Stimulated activated CD8-positive, alpha-beta memory T cell treated with anti-CD3 and anti-CD28 coated beads, Interleukin-12 subunit alpha, Interleukin-12 subunit beta, amount 100 ng/mL, for 24 hours (primary cell): ENCODE results near the gene OR10G3.

ENCODE experiments used
- DNase-seq: peaks from one replicate; pipeline ENCODE4 v3.0.0-alpha.2; 2020; ENCODE audit errors: extremely low read depth

Gene OR10G3

DNA sequence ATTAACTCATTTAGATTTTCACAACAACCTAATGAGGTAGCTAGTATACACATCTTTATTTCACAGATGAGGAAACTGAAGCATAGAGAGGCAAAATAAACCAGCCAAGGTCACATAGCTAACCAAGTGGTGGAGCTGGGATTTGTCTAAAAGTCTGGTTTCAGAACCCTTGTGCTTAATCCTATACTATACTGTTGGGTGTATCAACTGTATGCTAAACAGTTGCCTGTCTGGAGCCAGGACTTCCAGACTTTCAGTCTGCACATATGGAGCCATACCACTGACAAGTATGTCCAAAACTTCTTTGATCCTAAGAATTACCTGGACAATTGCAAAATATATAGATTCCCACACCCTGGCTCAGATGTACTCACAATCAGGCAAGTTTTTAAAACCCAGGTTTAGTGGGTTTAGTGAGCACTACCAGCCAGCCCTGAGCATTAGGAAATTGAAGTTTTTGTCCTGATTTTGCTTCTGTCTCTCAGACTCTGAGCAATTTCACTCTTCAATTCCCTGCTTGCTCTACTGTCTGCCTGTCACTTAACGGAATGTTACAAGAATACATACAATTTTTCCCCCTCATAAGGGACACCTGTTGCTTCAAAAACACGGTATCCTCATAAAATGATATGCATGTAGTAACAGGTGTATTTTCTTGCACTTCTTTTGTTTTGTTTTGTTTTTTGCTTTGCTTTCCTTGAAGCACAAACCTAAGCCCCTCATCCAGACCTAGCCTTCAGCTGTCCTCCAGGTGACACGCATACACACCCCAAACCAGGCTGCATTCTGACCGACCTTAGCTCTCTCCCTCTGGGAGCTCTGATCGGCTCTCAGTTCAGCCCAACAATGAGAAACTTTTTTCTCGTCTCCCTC, 44.1 kb downstream of the OR10G3 start:
- DNase-seq = no peak

DNA sequence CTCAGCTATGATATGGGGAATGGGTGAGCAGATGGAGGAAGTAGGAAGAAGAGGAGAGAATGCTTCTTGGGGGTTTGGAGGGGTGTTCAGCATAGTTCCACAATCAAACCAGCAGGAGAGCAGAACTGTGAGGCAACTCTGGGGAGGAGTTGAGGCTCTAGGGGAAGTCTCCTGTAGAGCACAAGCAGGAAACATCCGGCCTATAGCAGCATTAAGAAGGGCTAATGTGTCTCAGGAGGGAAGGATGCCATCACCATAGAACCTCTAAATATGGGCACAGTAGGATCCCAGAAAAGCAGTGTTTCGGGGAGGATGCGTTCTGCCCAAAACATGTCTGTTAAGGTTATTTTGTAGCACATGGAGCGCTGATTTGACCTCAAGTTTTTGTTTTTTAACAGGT, 45.3 kb downstream of the OR10G3 start:
- no peak for DNase-seq

DNA sequence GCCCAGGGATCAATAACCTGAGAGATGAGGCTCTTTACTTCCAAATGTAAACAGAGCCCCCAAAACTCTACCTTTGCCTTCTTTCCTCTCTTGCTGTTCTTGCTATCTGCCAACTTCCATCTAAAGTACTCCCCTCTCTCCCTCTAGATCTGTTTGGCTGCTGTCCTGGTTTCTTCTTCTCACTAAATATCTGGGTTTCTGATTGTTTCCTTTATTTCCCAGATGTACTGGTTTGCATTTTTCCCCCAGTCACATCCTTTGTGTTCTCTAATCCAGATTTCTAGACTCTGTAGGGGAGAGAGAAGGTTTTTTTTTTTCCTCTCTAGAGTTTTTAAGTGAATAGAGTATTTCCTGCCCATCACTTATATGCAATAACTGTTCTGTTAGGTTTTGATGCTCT, 46.6 kb downstream of the OR10G3 start:
- DNase-seq = no peak

DNA sequence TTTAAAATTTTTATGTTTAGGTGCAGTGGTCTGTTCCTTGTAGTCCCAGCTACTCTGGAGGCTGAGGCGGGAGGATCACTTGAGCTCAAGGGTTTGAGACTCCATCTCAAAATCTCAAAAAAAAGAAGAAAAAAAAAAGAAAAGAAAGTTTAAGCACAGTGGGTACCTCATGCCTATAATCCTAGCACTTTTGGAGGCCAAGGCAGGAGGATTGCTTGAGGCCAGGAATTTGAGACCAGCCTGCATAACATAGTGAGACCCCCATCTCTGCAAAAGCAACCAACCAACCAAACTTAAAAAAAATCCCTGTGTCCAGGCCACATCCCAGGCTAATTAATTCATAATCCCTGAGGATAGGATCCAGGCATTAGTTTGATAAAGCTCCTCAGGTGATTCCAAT, 50.4 kb downstream of the OR10G3 start:
- DNase-seq = no peak

DNA sequence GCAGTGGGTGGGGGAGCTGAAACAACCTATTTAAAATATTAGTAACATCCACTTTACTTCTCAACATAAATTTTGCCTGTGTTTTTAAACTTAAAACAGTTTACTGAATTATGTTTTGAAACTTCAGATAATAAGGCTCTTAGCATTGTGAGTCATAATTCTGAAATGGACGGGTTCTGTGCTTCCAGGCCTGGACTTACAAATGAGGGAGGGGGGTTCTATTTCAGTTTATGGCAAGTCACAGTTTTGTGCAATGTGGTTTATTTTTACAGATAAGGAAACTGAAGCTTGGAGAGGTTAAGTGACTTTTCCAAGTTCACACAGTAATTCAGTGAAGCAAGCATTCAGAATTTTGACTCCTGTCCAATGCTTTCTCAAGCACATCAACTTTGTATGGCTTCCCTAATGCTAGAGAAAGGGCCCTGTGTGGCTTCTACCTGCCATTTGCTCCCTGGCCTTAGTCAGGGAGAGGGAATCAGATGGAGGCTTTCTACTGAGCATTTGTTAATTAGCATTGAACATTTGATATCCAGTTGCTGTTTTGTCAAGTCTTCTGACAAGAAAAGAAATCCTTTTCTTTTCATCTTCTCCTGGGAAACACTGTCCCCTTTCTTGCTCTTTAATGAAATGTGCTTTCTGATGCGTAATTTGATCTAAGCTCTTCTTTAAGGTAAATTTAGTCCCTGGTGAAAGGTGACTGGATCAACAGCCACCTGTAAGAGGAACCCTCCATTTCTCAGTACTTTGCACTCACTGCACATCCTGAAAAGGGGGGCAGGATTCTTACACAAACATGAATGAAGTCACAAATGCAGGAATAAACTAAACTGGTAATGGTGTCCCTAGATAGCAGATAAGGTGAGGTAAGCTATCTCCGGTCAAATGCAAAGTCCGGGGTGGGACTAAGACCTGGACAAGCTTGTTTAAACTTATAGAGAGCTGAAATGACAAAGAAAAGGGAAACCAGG, 51.2 kb downstream of the OR10G3 start:
- no peak for DNase-seq

DNA sequence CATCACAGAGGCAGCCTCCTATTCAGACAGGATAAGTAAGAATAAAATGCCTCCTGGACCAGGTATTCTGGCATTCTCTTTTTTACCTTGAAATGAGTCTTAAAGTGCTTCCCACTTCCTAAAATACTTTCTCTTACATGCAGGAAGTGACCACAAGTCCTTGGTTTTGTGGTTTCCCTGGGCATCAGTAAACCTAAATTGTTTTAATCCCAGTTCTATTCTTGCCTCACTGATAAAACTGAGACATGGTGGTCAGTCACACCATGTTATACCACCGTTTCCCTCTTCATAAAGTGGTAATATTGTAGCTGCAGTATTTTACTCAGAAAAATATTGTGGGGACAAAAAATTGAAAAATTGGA, 52.6 kb downstream of the OR10G3 start:
- no peak for DNase-seq

DNA sequence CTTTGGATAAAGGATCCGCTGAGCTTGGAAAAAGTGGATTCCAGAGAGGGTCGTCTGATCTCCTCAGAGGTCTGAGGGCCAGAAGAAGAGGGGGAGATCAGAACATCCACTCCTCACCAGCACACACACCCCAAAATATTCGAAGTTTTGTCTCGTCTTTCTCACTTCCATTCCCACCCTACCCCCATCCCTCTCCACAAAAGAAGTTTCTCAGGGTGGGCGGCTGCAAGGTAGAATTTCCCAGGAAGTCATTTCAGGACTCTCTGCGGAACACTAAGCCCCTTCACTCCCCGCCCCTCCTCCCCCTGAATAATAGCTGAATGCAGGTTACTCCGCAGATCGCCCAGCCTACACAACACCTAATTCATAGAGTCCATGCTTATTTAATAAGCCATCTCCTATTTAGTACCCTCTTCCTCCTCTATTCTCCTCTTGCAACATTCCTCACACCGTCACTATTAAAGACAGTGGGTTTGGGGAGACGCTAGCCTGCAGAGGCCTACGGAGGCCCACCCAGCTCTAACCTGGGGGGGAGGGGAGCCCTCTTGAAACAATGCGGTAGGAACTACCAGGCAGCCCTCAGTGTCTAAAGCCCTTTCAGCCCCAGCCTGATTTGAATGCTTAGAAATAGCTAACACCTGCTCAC, 53.1 kb downstream of the OR10G3 start:
- no peak for DNase-seq

DNA sequence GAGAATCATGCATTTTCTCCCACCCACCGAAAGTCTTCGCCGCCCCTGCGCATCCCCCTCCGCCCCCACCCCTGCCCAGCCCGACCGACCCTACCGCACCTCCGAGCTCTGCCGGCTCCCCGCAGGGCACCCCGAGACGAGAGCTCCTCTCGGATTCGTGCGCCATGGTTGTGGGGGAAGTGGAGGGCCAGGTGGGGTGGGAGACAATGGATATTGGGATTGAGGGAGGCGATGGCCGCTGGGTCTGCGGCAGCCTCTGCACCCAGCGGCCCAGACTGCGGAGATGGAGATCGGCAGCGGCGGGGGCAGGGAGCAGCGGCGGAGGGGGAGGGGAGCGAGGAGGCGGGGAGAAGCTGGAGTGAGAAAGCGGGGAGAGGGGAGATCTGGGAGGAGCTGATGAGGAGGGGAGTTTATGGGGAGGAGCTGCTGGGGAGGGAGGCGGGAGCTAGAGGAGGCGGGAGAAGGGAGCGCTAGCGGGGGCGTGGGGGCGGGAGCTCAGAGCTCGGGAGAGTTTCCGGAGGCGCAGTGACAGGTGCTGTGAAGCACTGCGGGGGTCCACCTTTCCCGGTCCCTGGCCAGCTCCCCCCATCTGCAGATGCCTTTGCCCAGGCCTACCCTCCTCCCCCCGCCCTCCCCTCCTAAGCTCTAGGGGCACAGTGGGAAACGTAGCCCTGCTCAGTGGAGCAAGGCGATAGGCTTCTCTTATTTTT, 53.8 kb downstream of the OR10G3 start, which contains the start of gene SALL2:
Gene SALL2, minus strand, starts transcription at position 385 of the 710 bp plus-strand sequence. Its CDS starts 219 bp downstream, at position 166.
- peak; percentile 45 for DNase-seq

DNA sequence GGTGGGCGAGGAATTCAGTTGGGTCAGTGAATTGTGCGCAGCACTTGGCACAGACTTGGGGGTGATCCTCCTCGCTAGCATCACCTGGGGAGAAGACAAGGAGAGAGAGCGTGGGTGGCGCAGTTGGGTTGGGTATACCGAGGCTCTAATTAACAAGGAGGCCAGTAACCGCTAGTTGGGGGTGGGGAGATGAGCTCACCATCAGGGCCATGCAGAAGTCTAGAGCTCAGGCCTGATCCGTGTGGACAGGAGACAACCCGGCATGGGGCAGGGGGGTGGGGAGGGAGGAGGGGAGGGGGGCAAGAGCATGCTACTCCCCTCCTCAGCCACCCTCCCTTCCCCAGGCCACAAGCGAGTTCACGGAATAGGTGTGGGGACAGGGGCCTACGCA, 54.3 kb downstream of the OR10G3 start:
- DNase-seq = no peak

DNA sequence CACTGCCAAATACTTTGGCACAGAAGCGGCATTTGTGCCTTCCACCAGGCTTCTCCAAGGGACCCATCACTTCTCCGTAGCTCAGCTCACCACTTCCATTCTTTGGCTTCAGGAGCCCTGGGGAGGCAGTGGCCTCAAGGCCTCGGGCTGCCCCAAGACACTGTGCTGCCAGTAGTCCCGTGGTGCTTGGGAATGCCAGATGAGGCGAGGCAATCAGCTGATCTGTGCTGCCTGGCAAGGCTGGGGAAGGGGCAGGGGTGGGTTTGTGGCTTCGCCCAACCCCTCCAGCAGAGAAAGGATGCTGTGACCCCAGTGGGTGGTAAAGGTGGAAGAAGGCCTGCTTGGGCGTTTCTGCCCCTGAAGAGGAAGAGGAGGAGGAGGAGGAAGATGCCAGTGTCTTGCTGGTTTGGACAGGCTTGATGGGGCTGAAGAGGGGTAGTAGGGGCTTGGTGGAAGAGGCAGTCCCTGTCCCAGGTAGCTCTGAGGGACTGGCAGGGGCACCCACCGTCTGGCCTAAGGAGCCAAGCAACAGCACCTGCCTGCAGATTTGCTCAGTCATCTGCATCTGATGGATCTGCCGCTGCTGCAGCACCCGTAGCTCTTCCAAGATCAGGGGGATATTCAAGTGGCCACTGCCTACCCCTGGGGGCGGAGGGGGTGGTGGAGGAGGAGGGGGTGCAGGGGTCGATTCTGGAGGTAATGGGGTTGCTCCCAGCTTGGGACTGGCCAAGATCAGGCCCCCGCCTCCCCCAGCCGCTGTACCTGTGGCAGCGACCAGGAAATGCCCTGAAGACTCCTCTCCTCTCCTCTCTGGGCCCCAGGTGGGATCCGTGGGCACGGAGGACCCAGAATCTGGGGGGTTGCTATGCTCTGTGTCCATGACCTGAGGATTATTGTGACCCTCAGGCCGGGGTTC, 55.0 kb downstream of the OR10G3 start:
- no peak for DNase-seq

DNA sequence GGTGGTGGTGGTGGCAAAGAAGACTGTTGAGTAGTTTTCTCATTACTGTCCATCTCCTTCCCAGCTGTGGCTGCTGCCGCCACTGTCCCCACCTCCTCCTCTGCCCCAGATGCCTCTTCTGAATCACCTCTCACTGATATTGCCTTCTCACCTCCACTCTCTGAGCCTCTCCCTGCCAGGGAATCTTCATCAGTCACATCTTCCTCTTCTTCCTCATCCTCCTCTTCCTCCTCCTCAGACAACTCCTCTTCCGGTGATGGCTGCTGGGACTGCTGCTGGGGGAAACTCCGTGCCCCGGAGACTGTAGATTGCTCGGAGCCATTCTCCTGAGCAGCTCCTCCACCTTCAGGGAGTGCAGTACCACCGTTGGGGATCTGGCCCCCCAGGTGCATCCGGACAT, 56.7 kb downstream of the OR10G3 start:
- DNase-seq = no peak

DNA sequence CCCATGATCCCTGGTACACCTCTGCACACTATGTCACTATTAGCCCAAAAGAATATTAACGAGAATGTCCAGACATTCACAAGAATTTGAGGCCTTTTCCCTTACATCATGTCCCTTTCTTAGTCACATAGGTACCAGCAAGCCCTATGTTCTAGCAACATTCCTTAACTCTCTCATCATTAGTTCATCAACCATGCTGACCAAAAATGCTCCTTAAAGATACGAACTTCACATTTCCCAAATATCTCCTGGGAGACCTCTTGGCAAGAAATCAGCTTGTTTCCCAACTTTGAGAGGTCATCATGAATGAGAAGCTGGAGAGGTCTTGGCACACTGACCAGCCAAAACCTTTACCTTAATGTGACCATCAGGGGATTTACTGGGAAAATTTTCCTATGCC, 58.4 kb downstream of the OR10G3 start:
- no peak for DNase-seq

DNA sequence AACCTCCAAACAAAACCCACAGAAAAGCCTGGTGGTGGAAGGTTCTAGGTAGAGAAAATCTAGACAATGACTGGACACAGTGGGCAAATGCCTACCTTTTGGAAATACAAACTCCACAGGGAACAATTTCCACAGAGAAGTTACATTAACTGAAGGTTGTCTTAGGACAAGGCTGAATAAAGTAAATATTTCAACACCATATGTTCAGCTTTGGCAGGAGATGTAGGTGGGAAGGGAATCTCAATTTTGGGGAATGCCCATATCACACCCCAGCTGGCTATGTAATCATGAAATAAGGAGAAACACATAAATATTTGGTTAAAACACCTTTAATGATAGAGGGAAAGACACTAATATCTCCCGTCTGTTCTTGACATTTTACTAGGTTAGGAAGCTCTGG, 59.1 kb downstream of the OR10G3 start:
- no peak for DNase-seq

DNA sequence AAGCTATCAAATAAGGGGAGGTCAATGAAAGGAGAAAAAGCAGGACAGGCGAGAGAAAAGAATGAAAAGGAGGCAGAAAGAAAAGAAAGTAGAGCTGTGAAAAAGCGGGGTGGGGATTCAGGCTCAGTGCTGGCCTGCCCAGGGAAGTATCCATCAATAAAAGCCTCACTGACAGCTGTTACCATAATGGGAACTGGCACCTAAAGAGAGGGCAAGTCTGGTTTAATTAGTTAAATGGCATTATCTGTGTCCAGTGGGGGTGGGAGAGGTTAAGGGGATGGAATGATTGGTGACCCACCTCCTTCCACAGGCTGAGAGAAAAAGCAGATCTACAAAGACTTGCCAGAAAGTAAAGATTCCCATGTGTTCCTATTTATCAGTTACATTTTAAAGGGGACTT, 61.2 kb downstream of the OR10G3 start:
- no peak for DNase-seq
